Measurements from ENCODE around the gene PPP1R14C.
A peak's percentile ranks its signal among the peaks of the same experiment; 100 is the strongest.
"Not testable (repeated sequence)": the region's sequence is repeated elsewhere in the genome, so short reads cannot be mapped to it uniquely, and the experiment has no call there.

PPP1R14C gene

GRCh38 chr6:150142670-150143515, at the start of gene PPP1R14C:
TSS of gene PPP1R14C (plus strand) at chr6:150143044. CDS start at chr6:150143193, 149 bp downstream.
- DNase-seq = peak; percentile 65

- no peak for DNase-seq
Measured at GRCh38 chr6:150093397-150093796, 49.4 kb upstream of the PPP1R14C start.

GRCh38 chr6:150098155-150098554, 44.7 kb upstream of the PPP1R14C start:
- DNase-seq = no peak

- no peak for DNase-seq
Measured at GRCh38 chr6:150099546-150099945, 43.3 kb upstream of the PPP1R14C start.

GRCh38 chr6:150099953-150100352, 42.9 kb upstream of the PPP1R14C start:
- DNase-seq = no peak

GRCh38 chr6:150100745-150101144, 42.1 kb upstream of the PPP1R14C start:
- DNase-seq = no peak

- DNase-seq = no peak
Measured at GRCh38 chr6:150102750-150103270, 40.0 kb upstream of the PPP1R14C start.

- DNase-seq = no peak
Measured at GRCh38 chr6:150112233-150112632, 30.6 kb upstream of the PPP1R14C start.

- DNase-seq = no peak
Measured at GRCh38 chr6:150115769-150116168, 27.1 kb upstream of the PPP1R14C start.

GRCh38 chr6:150116200-150116800, 26.5 kb upstream of the PPP1R14C start:
- DNase-seq = no peak

- DNase-seq = no peak
Measured at GRCh38 chr6:150118203-150118602, 24.6 kb upstream of the PPP1R14C start.

- peak; percentile 29 for DNase-seq
Measured at GRCh38 chr6:150118627-150119026, 24.2 kb upstream of the PPP1R14C start.

- peak; percentile 81 for DNase-seq
Measured at GRCh38 chr6:150119173-150119572, 23.7 kb upstream of the PPP1R14C start.

GRCh38 chr6:150123645-150124044, 19.2 kb upstream of the PPP1R14C start:
- DNase-seq = no peak

GRCh38 chr6:150124235-150124634, 18.6 kb upstream of the PPP1R14C start:
- no peak for DNase-seq

- DNase-seq = no peak
Measured at GRCh38 chr6:150126641-150127291, 16.1 kb upstream of the PPP1R14C start.

GRCh38 chr6:150128425-150128824, 14.4 kb upstream of the PPP1R14C start:
- no peak for DNase-seq

- DNase-seq = no peak
Measured at GRCh38 chr6:150129616-150130505, 13.0 kb upstream of the PPP1R14C start.

GRCh38 chr6:150133686-150134085, 9.2 kb upstream of the PPP1R14C start:
- DNase-seq = no peak

GRCh38 chr6:150134280-150134920, 8.4 kb upstream of the PPP1R14C start:
- no peak for DNase-seq

- DNase-seq = not testable (repeated sequence)
Measured at GRCh38 chr6:150137711-150138110, 5.1 kb upstream of the PPP1R14C start.

- no peak for DNase-seq
Measured at GRCh38 chr6:150138638-150139037, 4.2 kb upstream of the PPP1R14C start.

Measured in right hindlimb (tissue), 1 donor.